NCI-H345 treated with DMSO at 0.1 percent for 48 hours (cell line): Measurements from ENCODE around the gene DLST.

Source experiments
- DNase-seq: peaks from one replicate; lab custom pipeline; 2025; ENCODE audit not compliant: unreplicated experiment; lab: John Stamatoyannopoulos, UW

Gene DLST

DNA sequence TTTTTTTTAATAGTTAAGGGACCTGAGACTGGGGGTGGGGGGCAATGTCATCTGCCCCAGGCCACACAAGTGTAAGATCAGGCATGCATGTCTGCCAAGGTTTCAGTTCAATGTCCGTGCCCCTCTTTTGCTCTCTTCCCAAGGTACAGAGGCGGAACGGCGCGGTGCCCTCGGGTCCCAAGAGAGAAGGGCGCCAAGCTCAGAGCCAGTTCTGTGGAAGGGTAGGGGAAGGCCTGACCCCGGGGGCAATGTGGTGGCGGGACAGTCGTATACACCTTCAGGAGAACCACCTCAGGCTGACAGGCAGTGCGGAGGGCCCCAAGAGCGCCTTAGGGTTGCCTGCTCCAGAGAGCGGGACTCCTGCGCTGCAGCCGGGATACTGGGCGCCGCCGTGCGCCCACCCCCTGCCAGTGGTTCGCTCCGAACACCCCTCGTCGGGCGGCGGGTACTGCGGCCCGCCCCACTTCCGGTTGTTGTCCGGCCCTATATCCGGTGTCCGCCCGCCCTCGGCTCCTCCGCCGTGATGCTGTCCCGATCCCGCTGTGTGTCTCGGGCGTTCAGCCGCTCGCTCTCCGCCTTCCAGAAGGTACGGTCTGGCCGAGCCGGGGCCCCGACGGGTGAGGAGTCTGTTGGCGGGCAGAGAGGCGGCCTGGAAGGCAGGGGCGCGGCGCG, at the start of gene DLST:
TSS of gene DLST (plus strand) at position 486 of the 672 bp plus-strand sequence. CDS start at position 524, 38 bp downstream.
- DNase-seq = peak; percentile 84

DNA sequence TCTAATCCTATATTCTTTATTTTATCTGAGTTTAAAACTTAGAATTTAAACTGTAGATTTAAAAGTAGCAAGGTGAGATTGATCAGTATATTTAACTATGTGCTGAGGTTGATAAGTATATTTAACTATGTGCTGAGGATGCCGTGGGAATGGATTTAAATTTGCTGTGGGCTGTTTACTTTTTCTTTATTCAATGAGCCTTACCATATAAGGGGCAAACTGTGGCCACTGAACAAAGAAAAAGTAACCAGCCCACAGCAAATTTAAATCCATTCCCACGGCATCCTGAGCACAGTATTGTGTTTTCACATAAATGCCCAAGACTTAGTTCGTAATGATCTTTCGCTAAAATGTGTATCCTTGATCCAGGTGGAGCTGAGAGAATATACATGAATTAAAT, 48.9 kb upstream of the DLST start:
- no peak for DNase-seq

GRCh38 chr14:74834692-74835392, 46.9 kb upstream of the DLST start:
- DNase-seq = no peak

GRCh38 chr14:74835645-74836250, 46.0 kb upstream of the DLST start:
- no peak for DNase-seq

- DNase-seq = no peak
These were observed 45.3 kb upstream of the DLST start for GRCh38 chr14:74836251-74836960.

GRCh38 chr14:74838166-74838565, 43.5 kb upstream of the DLST start:
- no peak for DNase-seq

- no peak for DNase-seq
These were observed 41.1 kb upstream of the DLST start for GRCh38 chr14:74840603-74841030.

DNA sequence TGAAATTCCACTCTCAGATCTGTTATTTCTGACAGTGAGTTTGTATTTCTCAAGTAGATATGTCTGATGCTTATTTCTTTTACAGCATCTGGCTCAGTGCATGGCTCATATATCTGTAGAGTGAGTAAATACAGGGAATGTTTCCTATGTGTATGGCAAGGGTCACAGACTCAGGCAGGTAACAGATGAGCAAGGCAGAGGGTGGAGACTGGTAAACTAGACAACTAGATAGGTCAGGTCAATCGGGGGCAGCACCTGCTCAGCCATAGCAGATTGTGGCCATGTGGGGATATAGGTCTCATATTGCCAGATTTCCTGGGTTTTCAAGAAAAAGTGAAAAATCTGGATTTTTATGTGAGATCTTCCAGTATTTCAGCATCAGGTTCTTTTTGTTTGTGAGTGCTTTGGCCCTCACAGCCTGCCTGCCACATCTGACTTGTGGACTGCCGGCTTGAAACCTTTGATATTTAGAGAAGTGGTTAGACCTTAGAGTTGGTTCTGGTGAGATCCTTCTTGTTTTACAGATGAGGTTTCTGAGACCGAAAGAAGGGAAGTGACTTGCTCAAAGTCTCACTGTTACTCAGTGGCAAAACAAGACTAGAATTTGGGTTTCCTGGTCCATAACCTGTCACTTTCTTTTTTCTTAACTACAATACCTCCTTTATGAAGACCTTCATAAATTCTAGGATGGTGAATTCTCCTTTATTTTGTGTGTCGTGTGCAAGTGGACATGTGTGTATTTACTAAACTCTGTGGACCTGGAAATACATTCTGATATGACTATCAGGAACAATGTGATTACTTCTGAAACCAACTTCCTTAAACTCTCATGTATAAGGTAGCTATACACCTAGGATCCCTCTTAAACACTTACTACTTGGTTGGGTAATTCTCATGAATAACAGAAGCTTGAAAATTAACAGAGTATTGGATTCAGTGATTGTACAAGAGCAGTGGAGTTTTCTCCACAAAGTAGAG, 40.2 kb upstream of the DLST start:
- no peak for DNase-seq

DNA sequence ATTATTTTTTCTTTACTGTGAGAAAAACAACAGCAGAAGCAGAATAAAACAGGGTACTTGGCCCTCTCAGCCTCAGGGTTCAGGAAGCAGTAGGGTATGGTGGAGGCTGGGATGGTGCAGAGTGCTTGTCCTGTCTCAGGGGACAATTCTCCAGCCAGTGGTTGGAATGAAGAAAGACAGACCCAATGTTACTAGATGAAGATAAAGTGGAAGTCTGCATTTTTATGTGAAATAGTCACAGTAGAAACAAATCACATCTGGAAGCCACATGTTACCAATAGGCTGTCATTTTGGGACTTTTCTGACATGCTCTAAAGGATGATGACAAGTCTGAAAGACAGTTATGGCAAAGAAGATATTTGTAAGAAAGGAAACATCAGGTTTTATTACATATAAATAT, 38.1 kb upstream of the DLST start:
- no peak for DNase-seq

DNA sequence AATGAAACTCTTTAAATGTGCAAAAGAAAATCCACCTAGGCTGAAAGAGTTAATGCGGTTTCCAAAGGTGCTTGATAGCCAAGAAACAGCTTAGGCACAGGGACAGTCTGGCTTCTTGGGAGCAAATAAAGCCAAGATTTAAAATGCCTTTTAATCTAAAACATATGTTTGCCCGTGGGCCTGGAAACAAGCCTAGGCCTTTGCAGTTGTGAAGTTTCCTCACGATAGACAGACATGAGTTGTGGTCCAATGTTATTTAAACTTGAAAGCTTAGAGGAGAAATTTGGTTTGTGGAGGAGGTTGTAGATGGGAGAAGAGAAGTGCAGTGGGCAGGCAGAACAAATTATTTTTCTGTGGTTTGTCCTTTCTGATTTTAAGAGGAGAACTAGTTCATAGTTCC, 35.5 kb upstream of the DLST start:
- DNase-seq = no peak

DNA sequence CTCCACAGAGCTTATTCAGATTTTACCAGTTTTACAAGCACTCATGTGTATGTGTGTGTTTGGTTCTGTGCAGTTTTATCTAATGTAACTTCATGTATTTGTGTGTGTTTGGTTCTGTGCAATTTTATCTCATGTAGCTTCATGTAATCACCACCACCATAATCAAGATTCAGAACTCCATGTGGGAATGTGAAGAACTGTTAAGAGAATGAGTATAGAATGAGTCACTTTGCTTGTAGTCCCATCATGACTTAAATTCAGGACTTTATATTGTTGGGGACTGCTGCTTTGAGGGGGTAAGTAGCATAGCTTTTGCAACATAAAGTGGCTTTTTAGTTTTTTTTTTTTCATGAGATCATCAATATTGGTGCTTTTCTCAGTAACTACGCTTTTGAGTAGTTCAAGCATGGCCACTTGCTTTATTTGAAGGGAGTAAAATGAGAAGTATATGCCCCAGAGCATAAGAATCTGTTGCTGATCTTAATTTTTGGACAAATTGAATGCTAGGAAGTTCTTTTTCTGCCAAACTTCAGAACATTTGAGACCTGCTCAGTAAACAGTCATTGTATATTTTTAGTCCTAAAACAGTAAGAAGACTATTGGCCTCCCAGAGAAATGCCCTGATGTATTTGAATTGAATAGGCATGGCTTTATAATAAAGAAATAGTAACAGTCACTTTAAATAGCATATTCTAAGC, 34.6 kb upstream of the DLST start:
- DNase-seq = no peak

DNA sequence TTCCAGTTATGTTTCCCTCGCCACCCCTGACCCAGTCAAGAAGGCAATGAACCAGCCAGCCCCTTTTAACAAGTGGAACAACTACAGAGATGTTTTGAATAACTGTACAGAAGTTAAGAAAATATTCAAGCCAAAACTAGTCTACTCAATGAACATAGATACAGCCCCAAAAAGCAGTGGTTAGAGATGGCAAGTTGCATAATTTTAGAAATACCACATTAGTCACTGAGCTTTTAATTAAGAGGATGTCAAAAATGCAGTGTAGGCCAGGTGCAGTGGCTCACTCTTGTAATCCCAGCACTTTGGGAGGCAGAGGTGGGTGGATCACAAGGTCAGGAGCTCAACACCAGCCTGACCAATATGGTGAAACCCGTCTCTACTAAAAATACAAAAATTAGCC, 32.9 kb upstream of the DLST start:
- no peak for DNase-seq

GRCh38 chr14:74852922-74853530, 28.7 kb upstream of the DLST start:
- no peak for DNase-seq

DNA sequence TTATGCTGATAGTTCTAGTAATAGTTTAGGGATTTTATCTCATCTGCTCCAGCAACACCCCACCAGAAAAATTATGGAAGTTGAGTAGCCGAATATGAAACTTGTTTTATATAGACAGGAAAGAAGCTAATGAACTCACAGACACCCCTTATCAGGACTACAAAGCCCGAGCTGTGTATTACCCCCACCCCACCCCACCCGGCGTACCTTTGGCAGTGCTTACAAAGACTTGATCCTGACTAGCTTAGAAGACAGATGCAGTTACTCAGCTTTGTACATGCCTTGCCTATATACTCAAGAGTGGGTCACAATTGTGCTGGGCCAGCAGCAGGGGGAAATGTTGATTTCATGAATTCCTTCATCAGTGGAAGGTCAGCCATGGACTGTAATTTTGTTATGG, 28.1 kb upstream of the DLST start:
- DNase-seq = no peak

- no peak for DNase-seq
These were observed 26.7 kb upstream of the DLST start for GRCh38 chr14:74855021-74855420.

GRCh38 chr14:74855945-74856344, 25.8 kb upstream of the DLST start:
- DNase-seq = no peak

GRCh38 chr14:74856366-74856765, 25.4 kb upstream of the DLST start:
- DNase-seq = no peak

- no peak for DNase-seq
These were observed 23.7 kb upstream of the DLST start for GRCh38 chr14:74858022-74858421.

GRCh38 chr14:74859757-74860552, 21.8 kb upstream of the DLST start:
- DNase-seq = no peak
